Stimulated activated CD8-positive, alpha-beta memory T cell treated with anti-CD3 and anti-CD28 coated beads, Interleukin-12 subunit alpha, Interleukin-12 subunit beta, amount 100 ng/mL, for 1 hour (primary cell): Measurements from ENCODE around the gene HDAC4.
A peak's percentile ranks its signal among the peaks of the same experiment; 100 is the strongest.

Source experiments
- DNase-seq: peaks from one replicate; pipeline ENCODE4 v3.0.0-alpha.2; 2020; ENCODE audit warnings: low read depth

HDAC4 gene

GRCh38 chr2:239308661-239309397, 92.0 kb downstream of the HDAC4 start:
- DNase-seq, result no peak

- DNase-seq, result no peak
These were observed 92.8 kb downstream of the HDAC4 start for GRCh38 chr2:239307921-239308613.

GRCh38 chr2:239307221-239307569, 93.6 kb downstream of the HDAC4 start:
- DNase-seq, result no peak

- DNase-seq, result no peak
These were observed 94.3 kb downstream of the HDAC4 start for GRCh38 chr2:239306274-239307220.

GRCh38 chr2:239305771-239306170, 95.0 kb downstream of the HDAC4 start:
- DNase-seq, result no peak

- no peak for DNase-seq
These were observed 95.6 kb downstream of the HDAC4 start for GRCh38 chr2:239305222-239305575.

- DNase-seq, result no peak
These were observed 96.1 kb downstream of the HDAC4 start for GRCh38 chr2:239304533-239305221.

- no peak for DNase-seq
These were observed 96.9 kb downstream of the HDAC4 start for GRCh38 chr2:239303711-239304532.

- no peak for DNase-seq
These were observed 97.8 kb downstream of the HDAC4 start for GRCh38 chr2:239302808-239303557.

- DNase-seq, result no peak
These were observed 98.6 kb downstream of the HDAC4 start for GRCh38 chr2:239302083-239302807.

- no peak for DNase-seq
These were observed 99.7 kb downstream of the HDAC4 start for GRCh38 chr2:239300871-239301735.

- DNase-seq, result no peak
These were observed 100.6 kb downstream of the HDAC4 start for GRCh38 chr2:239300242-239300641.

- DNase-seq, result no peak
These were observed 101.4 kb downstream of the HDAC4 start for GRCh38 chr2:239299218-239299939.

- DNase-seq, result peak; percentile 61
These were observed 102.6 kb downstream of the HDAC4 start for GRCh38 chr2:239298116-239298804.

GRCh38 chr2:239297142-239298004, 103.4 kb downstream of the HDAC4 start:
- DNase-seq, result no peak
